Body of pancreas (tissue), 4 donors: ENCODE measurements around the gene MEGF10.

ENCODE experiments used
- POLR2A ChIP-seq, 3 donors: fragments of 450-650 bp; IDR thresholded peaks; one replicate each; pipeline ENCODE4 v1.6.1; 2016; ENCODE audit warnings: antibody characterized with exemption in 3 of 3, mild to moderate bottlenecking in 2 of 3
- TF ChIP-seq, protein P1 (sequence below), 7 experiments: fragments of 450-650 bp in 4 of 7; fragments of 200-600 bp in 3 of 7; sonication (generic) in 3 of 7; IDR thresholded peaks; one replicate each; pipeline ENCODE4 v1.5.1; 2016 to 2019; ENCODE audit warnings: antibody characterized with exemption in 7 of 7

DNA sequence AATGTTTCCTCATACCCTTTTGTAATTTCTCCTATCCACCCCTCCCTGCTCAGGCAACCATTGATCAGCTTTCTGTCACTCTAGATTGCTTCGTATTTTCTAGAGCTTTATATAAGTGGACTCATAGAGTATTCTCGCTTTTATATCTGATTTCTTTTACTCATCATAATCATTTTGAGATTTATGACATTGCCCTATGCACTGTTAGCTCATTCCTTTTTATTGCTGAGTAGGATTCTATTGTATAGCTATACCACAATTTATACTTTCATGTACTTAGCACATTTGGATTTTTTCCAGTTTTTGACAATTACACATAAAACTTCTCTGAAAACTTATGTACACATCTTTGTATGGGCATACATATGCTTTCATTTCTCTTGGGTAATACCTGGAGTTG is 68.9 kb downstream of the MEGF10 start:
- no peak for TF ChIP-seq POLR2A (IDR thresholded peaks at IDR 0.05)
- TF ChIP-seq, protein P1, sequence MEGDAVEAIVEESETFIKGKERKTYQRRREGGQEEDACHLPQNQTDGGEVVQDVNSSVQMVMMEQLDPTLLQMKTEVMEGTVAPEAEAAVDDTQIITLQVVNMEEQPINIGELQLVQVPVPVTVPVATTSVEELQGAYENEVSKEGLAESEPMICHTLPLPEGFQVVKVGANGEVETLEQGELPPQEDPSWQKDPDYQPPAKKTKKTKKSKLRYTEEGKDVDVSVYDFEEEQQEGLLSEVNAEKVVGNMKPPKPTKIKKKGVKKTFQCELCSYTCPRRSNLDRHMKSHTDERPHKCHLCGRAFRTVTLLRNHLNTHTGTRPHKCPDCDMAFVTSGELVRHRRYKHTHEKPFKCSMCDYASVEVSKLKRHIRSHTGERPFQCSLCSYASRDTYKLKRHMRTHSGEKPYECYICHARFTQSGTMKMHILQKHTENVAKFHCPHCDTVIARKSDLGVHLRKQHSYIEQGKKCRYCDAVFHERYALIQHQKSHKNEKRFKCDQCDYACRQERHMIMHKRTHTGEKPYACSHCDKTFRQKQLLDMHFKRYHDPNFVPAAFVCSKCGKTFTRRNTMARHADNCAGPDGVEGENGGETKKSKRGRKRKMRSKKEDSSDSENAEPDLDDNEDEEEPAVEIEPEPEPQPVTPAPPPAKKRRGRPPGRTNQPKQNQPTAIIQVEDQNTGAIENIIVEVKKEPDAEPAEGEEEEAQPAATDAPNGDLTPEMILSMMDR (IDR thresholded peaks at IDR 0.05): no peak
